ENCODE data around the gene SPATA13. TPM values are rescaled to one million over a fixed set of nuclear protein-coding genes. Genes with fewer than 3 reads are reported as not detected.

The SPATA13 gene
- total RNA-seq, 2 donors from 2014 or later = 19.4 to 24.8 TPM

DNA sequence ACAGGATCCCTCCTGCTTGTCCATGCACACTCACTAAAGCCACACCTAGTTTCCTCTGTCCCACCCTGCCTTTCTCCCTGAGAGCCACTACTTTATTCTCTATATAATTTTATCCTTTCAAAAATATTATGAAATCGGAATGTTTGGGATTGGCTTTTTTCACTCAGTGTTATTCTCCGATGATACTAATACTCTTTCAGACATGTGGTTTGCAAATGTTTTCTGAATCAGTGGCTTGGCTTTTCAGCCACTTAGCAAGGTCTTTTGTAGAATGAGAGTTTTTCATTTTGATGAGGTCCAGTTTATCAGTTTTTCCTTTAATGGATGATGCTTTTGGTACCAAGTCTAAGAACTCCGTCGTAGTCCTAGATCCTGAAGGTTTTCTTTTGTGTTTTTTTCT, 11.6 kb downstream of the SPATA13 start:
- TF ChIP-seq, protein P1, sequence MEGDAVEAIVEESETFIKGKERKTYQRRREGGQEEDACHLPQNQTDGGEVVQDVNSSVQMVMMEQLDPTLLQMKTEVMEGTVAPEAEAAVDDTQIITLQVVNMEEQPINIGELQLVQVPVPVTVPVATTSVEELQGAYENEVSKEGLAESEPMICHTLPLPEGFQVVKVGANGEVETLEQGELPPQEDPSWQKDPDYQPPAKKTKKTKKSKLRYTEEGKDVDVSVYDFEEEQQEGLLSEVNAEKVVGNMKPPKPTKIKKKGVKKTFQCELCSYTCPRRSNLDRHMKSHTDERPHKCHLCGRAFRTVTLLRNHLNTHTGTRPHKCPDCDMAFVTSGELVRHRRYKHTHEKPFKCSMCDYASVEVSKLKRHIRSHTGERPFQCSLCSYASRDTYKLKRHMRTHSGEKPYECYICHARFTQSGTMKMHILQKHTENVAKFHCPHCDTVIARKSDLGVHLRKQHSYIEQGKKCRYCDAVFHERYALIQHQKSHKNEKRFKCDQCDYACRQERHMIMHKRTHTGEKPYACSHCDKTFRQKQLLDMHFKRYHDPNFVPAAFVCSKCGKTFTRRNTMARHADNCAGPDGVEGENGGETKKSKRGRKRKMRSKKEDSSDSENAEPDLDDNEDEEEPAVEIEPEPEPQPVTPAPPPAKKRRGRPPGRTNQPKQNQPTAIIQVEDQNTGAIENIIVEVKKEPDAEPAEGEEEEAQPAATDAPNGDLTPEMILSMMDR (conservative IDR thresholded peaks at IDR 0.05) = no peak
- DNase-seq = peak; percentile 5
- WGBS, 2 experiments (ENCODE audit: insufficient coverage in 1 of 2, insufficient read length in 1 of 2) = 97 to 100% methylated on average over 4 of the region's 4 CpGs

DNA sequence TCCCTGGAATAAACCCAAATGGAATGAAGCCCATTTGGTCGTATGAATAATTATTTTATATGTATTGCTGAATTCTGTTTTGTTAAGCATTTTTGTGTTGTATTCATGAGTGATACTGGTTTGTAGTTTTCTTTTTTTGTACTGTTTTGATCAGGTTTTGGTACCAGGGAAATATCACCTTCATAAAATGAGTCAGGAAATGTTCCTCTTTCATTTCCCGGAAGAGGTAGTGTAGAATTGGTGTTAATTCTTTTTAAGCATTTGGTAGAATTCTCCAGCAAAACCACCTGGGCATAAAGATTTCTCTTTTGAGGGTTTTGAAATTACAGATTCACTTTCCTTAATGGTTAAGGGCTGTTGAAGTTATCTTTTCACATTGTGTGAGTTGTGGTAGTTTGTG, 13.3 kb downstream of the SPATA13 start:
- no peaks in the 10 kb centered on the region for H3K4me1 ChIP-seq (ENCODE audit: control insufficient read depth, insufficient read depth, low read length)
- no peak overlapping the region for H3K9ac ChIP-seq (ENCODE audit: extremely low read depth, low read length, poor library complexity, severe bottlenecking)
- H3K36me3 ChIP-seq (ENCODE audit: control insufficient read depth, insufficient read depth, low read length) = no peaks in the 10 kb centered on the region
- H3K27me3 ChIP-seq (ENCODE audit: control insufficient read depth, insufficient read depth, low read length, poor library complexity, severe bottlenecking) = no peaks in the 10 kb centered on the region
- Mint-ChIP-seq H3K4me1 (peaks cover 8% of the 10 kb centered on the region), H3K27me3 (ENCODE audit: insufficient read depth) (no peaks in the 10 kb centered on the region), H3K9me3 (no peaks in the 10 kb centered on the region), H3K27ac (no peak overlapping the region), H3K4me3 (no peak overlapping the region), H3K36me3 (ENCODE audit: low read depth) (no peaks in the 10 kb centered on the region)
- H3K4me3 ChIP-seq (ENCODE audit: low read length) = no peak overlapping the region
- TF ChIP-seq, protein P1 (conservative IDR thresholded peaks at IDR 0.05) = no peak
- H3K27ac ChIP-seq (ENCODE audit: low read depth, low read length) = no peak overlapping the region
- DNase-seq = no peak
- WGBS, 2 experiments (ENCODE audit: insufficient coverage in 1 of 2, insufficient read length in 1 of 2) = 95% methylated on average over 2 of the region's 2 CpGs; no CpG with 5 or more reads in 1 of the 2 experiments
- H3K9me3 ChIP-seq (ENCODE audit: control insufficient read depth, low read length) = no peaks in the 10 kb centered on the region

More for the DNA sequence above, 11.6 kb downstream of the SPATA13 start:
- H3K27ac Mint-ChIP-seq = no peak overlapping the region
- H3K9me3 Mint-ChIP-seq = no peaks in the 10 kb centered on the region
- H3K4me1 Mint-ChIP-seq = peaks cover 8% of the 10 kb centered on the region
- Histone ChIP-seq H3K27me3 (ENCODE audit: control insufficient read depth, insufficient read depth, low read length, poor library complexity, severe bottlenecking) (no peaks in the 10 kb centered on the region), H3K27ac (ENCODE audit: low read depth, low read length) (no peak overlapping the region), H3K36me3 (ENCODE audit: control insufficient read depth, insufficient read depth, low read length) (no peaks in the 10 kb centered on the region), H3K9ac (ENCODE audit: extremely low read depth, low read length, poor library complexity, severe bottlenecking) (no peak overlapping the region), H3K9me3 (ENCODE audit: control insufficient read depth, low read length) (no peaks in the 10 kb centered on the region), H3K4me1 (ENCODE audit: control insufficient read depth, insufficient read depth, low read length) (no peaks in the 10 kb centered on the region), H3K4me3 (ENCODE audit: low read length) (no peak overlapping the region)
- peaks cover 1% of the 10 kb centered on the region for H3K36me3 Mint-ChIP-seq (ENCODE audit: low read depth)
- no peaks in the 10 kb centered on the region for H3K27me3 Mint-ChIP-seq (ENCODE audit: insufficient read depth)
- no peak overlapping the region for H3K4me3 Mint-ChIP-seq

DNA sequence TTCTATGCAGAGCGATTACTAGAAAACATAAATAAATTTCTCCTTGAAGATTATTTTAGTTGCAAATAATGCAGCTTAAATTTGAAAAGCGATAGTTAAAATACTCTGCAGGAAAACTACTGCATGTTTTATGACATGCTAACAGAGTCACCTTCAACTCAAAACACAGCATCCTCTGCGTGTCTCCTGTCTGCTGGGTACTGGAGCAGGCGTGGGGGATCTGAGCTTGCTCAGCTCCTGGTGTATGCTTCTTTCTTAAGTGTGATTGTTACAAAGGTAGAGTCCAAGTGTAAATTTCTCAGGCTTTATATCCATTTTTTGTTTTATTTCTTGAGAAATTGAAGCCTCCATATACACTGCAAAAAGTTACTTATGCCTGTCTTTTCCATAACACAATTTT, 15.3 kb downstream of the SPATA13 start:
- TF ChIP-seq, protein P1 (conservative IDR thresholded peaks at IDR 0.05) = no peak
- no peak overlapping the region for H3K4me3 ChIP-seq (ENCODE audit: low read length)
- Mint-ChIP-seq H3K4me1 (peaks cover 8% of the 10 kb centered on the region), H3K27ac (no peak overlapping the region), H3K36me3 (ENCODE audit: low read depth) (no peaks in the 10 kb centered on the region), H3K4me3 (no peak overlapping the region), H3K9me3 (no peaks in the 10 kb centered on the region), H3K27me3 (ENCODE audit: insufficient read depth) (no peaks in the 10 kb centered on the region)
- H3K9me3 ChIP-seq (ENCODE audit: control insufficient read depth, low read length) = no peaks in the 10 kb centered on the region
- DNase-seq = peak; percentile 22
- H3K36me3 ChIP-seq (ENCODE audit: control insufficient read depth, insufficient read depth, low read length) = no peaks in the 10 kb centered on the region
- H3K27me3 ChIP-seq (ENCODE audit: control insufficient read depth, insufficient read depth, low read length, poor library complexity, severe bottlenecking) = no peaks in the 10 kb centered on the region
- no peaks in the 10 kb centered on the region for H3K4me1 ChIP-seq (ENCODE audit: control insufficient read depth, insufficient read depth, low read length)
- WGBS, 2 experiments (ENCODE audit: insufficient coverage in 1 of 2, insufficient read length in 1 of 2) = 92% methylated on average over 2 to 3 of the region's 4 CpGs
- H3K9ac ChIP-seq (ENCODE audit: extremely low read depth, low read length, poor library complexity, severe bottlenecking) = no peak overlapping the region
- no peak overlapping the region for H3K27ac ChIP-seq (ENCODE audit: low read depth, low read length)

Data from endodermal cell (in vitro differentiated cells).